ENCODE results near the gene DUS2. TPM values are rescaled to one million over a fixed set of nuclear protein-coding genes. Genes with fewer than 3 reads are reported as not detected.

Gene DUS2
- total RNA-seq = 10 to 100 TPM in 2 of 7 donors, 1 to 10 TPM in 5; 4.8 to 15.7 (median 8.5) TPM
- 1 to 10 TPM; 5.4 to 9.5 TPM for polyA plus RNA-seq
- long read RNA-seq, donor 1, transcript DUS2-201 (16 exons, 1,933 nt) = minor isoform, 8 of 28 reads
- long read RNA-seq, donor 1, transcript DUS2-207 (17 exons, 2,310 nt) = major isoform, 11 of 28 reads
- long read RNA-seq, donor 1, partial matches to known transcripts = 0 of 28 reads
- long read RNA-seq, donor 1, other reads (novel, unspliced or antisense) = 9 of 28 reads
- long read RNA-seq, donor 2, transcript DUS2-207 (17 exons, 2,310 nt) = major isoform, 5 of 6 reads
- long read RNA-seq, donor 2, partial matches to known transcripts = 0 of 6 reads
- long read RNA-seq, donor 2, other reads (novel, unspliced or antisense) = 0 of 6 reads
- long read RNA-seq, donor 3, partial matches to known transcripts = 0 of 12 reads
- long read RNA-seq, donor 3, other reads (novel, unspliced or antisense) = 4 of 12 reads

DNA sequence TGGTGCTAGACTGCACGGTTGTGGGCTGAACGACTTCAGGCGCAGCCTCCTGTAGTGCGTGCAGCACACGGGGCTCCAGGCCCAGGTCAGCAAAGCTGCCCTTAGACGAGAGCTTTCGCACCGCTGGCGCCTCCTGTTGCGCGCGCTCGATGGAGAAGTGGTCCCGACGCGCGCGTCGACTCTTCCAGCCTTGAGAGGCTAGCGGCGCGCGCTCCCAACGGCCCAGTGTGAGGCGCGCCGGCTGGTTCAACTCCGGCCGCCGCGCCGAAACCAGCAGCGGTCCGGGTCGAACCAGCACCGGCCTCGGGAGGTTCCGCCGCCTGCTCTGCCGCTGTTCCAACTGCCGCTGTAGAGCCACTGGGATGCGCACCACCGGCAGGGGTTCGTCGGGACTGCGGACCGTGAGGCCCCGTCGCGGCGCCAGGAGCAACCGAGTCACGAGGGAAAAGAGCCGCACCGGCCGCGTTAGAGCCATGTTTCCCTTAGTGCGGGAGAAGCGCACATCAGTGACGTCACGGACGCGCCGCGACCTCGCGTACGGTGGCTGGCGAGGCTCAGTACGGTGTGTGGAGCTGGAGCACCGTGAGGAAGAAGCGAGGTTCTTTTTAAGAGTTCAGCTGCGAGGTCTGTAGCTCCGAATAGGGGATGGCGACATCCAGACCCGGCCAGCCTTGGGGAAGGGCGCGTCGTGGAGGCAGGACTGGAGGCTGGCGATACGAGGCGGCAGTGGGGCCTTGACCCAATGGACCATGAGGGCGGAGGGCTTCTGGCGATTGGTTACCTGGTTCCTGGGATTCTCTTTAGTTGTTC lies at the start of gene DUS2, which contains the start of gene DDX28:
Gene DUS2, plus strand, starts transcription at position 557 of the 810 bp plus-strand sequence. CDS start 14,740 bp downstream, outside the sequence.
Gene DDX28, minus strand, starts transcription at position 505 of the 810 bp plus-strand sequence. Its CDS starts 30 bp downstream, at position 475.
- intact Hi-C loops (cut with DNase I) = loop anchor here in 1 of 4 donors (10.0 kb wide), 1 partner anchor 348 kb away; no protein-coding TSS in a partner anchor
- WGBS, 3 donors = 0% methylated on average over 41 to 84 of the region's 84 CpGs
- Histone ChIP-seq H3K9me3 (no peaks in the 10 kb centered on the region), H3K27ac (peak within 1 kb of the TSS; percentile 74 to 77), H3K36me3 (no peaks in the 10 kb centered on the region), H3K4me3 (peak within 1 kb of the TSS; percentile 92), H3K27me3 (no peaks in the 10 kb centered on the region), H3K4me1 (ENCODE audit: insufficient read depth) (peaks cover 9% of the 10 kb centered on the region)
- peak; percentile 87 to 96 (median 92) for DNase-seq
- no peak for TF ChIP-seq EP300 (IDR thresholded peaks at IDR 0.05)
- peak; percentile 70 for TF ChIP-seq POLR2A (IDR thresholded peaks at IDR 0.05)
- TF ChIP-seq, protein P1, sequence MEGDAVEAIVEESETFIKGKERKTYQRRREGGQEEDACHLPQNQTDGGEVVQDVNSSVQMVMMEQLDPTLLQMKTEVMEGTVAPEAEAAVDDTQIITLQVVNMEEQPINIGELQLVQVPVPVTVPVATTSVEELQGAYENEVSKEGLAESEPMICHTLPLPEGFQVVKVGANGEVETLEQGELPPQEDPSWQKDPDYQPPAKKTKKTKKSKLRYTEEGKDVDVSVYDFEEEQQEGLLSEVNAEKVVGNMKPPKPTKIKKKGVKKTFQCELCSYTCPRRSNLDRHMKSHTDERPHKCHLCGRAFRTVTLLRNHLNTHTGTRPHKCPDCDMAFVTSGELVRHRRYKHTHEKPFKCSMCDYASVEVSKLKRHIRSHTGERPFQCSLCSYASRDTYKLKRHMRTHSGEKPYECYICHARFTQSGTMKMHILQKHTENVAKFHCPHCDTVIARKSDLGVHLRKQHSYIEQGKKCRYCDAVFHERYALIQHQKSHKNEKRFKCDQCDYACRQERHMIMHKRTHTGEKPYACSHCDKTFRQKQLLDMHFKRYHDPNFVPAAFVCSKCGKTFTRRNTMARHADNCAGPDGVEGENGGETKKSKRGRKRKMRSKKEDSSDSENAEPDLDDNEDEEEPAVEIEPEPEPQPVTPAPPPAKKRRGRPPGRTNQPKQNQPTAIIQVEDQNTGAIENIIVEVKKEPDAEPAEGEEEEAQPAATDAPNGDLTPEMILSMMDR (IDR thresholded peaks at IDR 0.05) = peak in 1 of 3 donors; percentile 37

DNA sequence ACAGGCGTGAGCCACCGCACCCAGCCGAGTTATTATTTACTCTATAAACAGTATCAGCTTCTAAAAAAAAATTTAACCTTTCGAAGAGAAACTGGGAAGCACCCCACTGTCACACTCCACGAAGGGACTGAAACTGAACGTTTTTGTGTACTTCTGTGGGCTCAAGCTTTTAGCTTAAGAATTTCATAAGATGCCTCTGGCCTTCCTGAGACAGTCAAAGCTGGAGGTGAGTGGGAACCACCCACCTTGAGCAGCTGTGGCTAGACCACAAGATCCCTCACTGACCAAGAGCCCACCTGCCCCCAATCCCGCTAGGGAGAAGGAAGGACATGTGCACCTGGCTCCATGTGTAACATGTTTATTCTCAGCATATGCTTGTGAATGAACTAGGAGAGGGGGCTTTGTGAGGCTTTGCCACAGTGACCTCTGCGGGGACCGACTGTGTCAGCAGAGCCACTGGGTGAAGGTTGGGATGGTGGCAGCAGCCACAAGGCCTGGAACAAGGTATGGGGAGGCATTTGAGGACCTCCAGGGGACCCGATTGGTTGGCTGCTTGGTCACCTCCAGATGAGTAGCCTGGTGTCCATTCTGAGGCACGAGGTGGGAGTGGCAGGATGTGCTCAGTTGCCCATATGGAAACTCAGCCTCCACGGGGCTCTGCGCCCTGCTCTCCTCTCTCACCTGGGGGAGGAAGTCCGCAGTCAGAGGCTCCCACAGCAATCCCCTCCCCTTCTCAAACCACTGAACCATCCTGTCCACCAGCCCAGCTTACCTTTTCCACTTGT lies 47.6 kb upstream of the DUS2 start:
- WGBS, 3 donors = 61 to 76% (median 64%) methylated on average over 14 of the region's 14 CpGs
- Histone ChIP-seq H3K27me3 (no peaks in the 10 kb centered on the region), H3K4me3 (no peak overlapping the region), H3K36me3 (no peaks in the 10 kb centered on the region), H3K27ac (no peak overlapping the region), H3K9me3 (no peaks in the 10 kb centered on the region), H3K4me1 (ENCODE audit: insufficient read depth) (no peaks in the 10 kb centered on the region)
- DNase-seq = no peak
- TF ChIP-seq POLR2A (IDR thresholded peaks at IDR 0.05) (no peak), EP300 (IDR thresholded peaks at IDR 0.05) (no peak)
- TF ChIP-seq, protein P1 (IDR thresholded peaks at IDR 0.05) = no peak
- intact Hi-C loops (cut with DNase I) = no loop called here

DNA sequence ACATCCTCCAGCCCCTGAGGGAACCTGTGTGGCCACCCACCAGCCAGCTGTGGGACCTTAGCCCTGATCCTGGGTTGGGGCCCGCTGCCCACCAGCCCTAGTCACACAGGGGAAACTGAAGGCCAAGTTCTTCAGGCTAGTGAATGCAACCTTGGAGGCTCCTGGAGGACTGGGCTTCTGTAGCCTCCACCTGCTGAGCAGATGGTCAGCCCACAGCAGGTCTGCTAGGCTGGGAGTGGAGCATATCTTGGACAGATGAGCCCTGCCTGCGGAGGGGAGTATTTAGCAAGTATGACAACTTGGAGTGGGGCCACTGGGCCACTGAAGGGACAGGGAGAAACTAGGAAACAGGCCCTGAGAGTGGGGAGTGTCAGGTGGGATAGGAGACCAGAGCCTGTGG lies 46.9 kb upstream of the DUS2 start:
- no peak for DNase-seq
- 88 to 97% (median 88%) methylated on average over 2 of the region's 2 CpGs for WGBS, 3 donors
- Histone ChIP-seq H3K36me3 (no peaks in the 10 kb centered on the region), H3K9me3 (no peaks in the 10 kb centered on the region), H3K4me3 (no peak overlapping the region), H3K27me3 (no peaks in the 10 kb centered on the region), H3K27ac (no peak overlapping the region), H3K4me1 (ENCODE audit: insufficient read depth) (no peaks in the 10 kb centered on the region)
- intact Hi-C loops (cut with DNase I) = no loop called here
- TF ChIP-seq, protein P1 (IDR thresholded peaks at IDR 0.05) = no peak
- no peak for TF ChIP-seq EP300 (IDR thresholded peaks at IDR 0.05)
- no peak for TF ChIP-seq POLR2A (IDR thresholded peaks at IDR 0.05)

DNA sequence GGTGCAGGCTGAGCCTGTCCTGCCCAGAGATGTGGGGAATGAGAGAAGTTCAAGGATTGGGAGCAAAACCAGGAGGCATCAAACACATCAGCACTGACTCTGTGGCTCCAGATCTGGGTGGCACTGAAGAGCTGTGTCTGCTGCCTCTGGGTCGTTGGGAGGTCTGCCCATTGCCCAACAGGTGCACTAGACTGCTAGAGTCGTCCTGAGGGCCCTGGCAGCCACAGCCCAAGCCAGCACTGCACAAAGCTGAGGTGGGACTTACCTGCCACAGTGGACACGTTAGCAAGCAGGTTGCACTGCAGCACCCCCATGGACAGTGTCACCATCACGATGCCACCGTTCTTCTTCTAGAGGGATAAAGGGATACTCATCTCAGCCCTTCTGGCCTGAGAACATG lies 46.1 kb upstream of the DUS2 start:
- H3K36me3 ChIP-seq = no peaks in the 10 kb centered on the region
- WGBS, 3 donors = 65 to 80% (median 65%) methylated on average over 4 to 5 of the region's 5 CpGs
- TF ChIP-seq, protein P1 (IDR thresholded peaks at IDR 0.05) = no peak
- TF ChIP-seq EP300 (IDR thresholded peaks at IDR 0.05) (no peak), POLR2A (IDR thresholded peaks at IDR 0.05) (no peak)
- H3K9me3 ChIP-seq = no peaks in the 10 kb centered on the region
- H3K4me1 ChIP-seq (ENCODE audit: insufficient read depth) = no peaks in the 10 kb centered on the region
- intact Hi-C loops (cut with DNase I) = no loop called here
- no peak for DNase-seq
- no peak overlapping the region for H3K4me3 ChIP-seq
- no peaks in the 10 kb centered on the region for H3K27me3 ChIP-seq
- no peak overlapping the region for H3K27ac ChIP-seq

Measured in ovary (tissue), 10 donors.